Activated CD4-positive, alpha-beta T cell treated with anti-CD3 and anti-CD28 coated beads, Interleukin-2, Interleukin-6, amounts not matched to agents 100 ng/mL and 50 ng/mL, durations not matched to agents 16 hours and 8 hours (primary cell): Measurements from ENCODE around the gene UMAD1.
A peak's percentile ranks its signal among the peaks of the same experiment; 100 is the strongest.

Source experiments
- DNase-seq: peaks from one replicate; pipeline ENCODE4 v3.0.0-alpha.2; 2020

Gene UMAD1

GRCh38 chr7:7850150-7850549 lies 209.6 kb downstream of the UMAD1 start:
- DNase-seq, result no peak

- DNase-seq, result peak; percentile 15
These were observed 210.8 kb downstream of the UMAD1 start for GRCh38 chr7:7851381-7851780.

- DNase-seq, result no peak
These were observed 211.4 kb downstream of the UMAD1 start for GRCh38 chr7:7851991-7852390.

- no peak for DNase-seq
These were observed 216.6 kb downstream of the UMAD1 start for GRCh38 chr7:7857143-7857583.

GRCh38 chr7:7858559-7858958 lies 218.0 kb downstream of the UMAD1 start:
- DNase-seq, result no peak

- DNase-seq, result no peak
These were observed 218.9 kb downstream of the UMAD1 start for GRCh38 chr7:7859411-7859810.

- peak; percentile 38 for DNase-seq
These were observed 220.7 kb downstream of the UMAD1 start for GRCh38 chr7:7861211-7861633.

GRCh38 chr7:7862393-7862792 lies 221.8 kb downstream of the UMAD1 start:
- no peak for DNase-seq

GRCh38 chr7:7867846-7868571 lies 227.5 kb downstream of the UMAD1 start:
- DNase-seq, result no peak

GRCh38 chr7:7868572-7868899 lies 228.0 kb downstream of the UMAD1 start:
- DNase-seq, result no peak

GRCh38 chr7:7869036-7869435 lies 228.5 kb downstream of the UMAD1 start:
- DNase-seq, result no peak

- DNase-seq, result no peak
These were observed 229.1 kb downstream of the UMAD1 start for GRCh38 chr7:7869651-7870050.

- DNase-seq, result no peak
These were observed 230.0 kb downstream of the UMAD1 start for GRCh38 chr7:7870555-7870954.

GRCh38 chr7:7876419-7876818 lies 235.9 kb downstream of the UMAD1 start:
- no peak for DNase-seq

- DNase-seq, result no peak
These were observed 241.0 kb downstream of the UMAD1 start for GRCh38 chr7:7881581-7881980.

GRCh38 chr7:7882888-7883287 lies 242.3 kb downstream of the UMAD1 start:
- no peak for DNase-seq

GRCh38 chr7:7883394-7883793 lies 242.8 kb downstream of the UMAD1 start:
- no peak for DNase-seq

- DNase-seq, result no peak
These were observed 244.3 kb downstream of the UMAD1 start for GRCh38 chr7:7884855-7885254.

- no peak for DNase-seq
These were observed 249.4 kb downstream of the UMAD1 start for GRCh38 chr7:7889791-7890568.

- no peak for DNase-seq
These were observed 254.6 kb downstream of the UMAD1 start for GRCh38 chr7:7895004-7895650.

- no peak for DNase-seq
These were observed 255.2 kb downstream of the UMAD1 start for GRCh38 chr7:7895754-7896153.

GRCh38 chr7:7897509-7897908 lies 257.0 kb downstream of the UMAD1 start:
- no peak for DNase-seq

- DNase-seq, result no peak
These were observed 257.5 kb downstream of the UMAD1 start for GRCh38 chr7:7897949-7898515.

GRCh38 chr7:7902845-7903244 lies 262.3 kb downstream of the UMAD1 start:
- DNase-seq, result no peak
